Motor neuron (in vitro differentiated cells): ENCODE data around the gene IL10RB. TPM values are rescaled to one million over a fixed set of nuclear protein-coding genes. Genes with fewer than 3 reads are reported as not detected.

ENCODE experiments used
- ATAC-seq, 8 experiments: fragments of 200-7000 bp; cut with Tn5 transposase; replicated peaks in 6 of 8; 2 replicates each; pipeline ENCODE4 v1.8.0; 2021; ENCODE audit warnings: mild to moderate bottlenecking in 8 of 8, moderate library complexity in 8 of 8
- H3K27ac ChIP-seq, 2 donors: fragments of 250-450 bp; sonication (Bioruptor Pico); 2 replicates each; pipeline ENCODE4 v1.9.0; 2021; ENCODE audit warnings: antibody characterized with exemption in 2 of 2, mild to moderate bottlenecking in 2 of 2, moderate library complexity in 1 of 2
- H3K4me1 ChIP-seq, 2 donors: fragments of 250-450 bp; sonication (Bioruptor Pico); replicated peaks in 1 of 2; 2 replicates each; pipeline ENCODE4 v1.6.1; 2021; ENCODE audit warnings: antibody characterized with exemption in 2 of 2, mild to moderate bottlenecking in 2 of 2, moderate library complexity in 1 of 2
- H3K4me3 ChIP-seq, 5 donors: fragments of 250-450 bp; sonication (Bioruptor Pico); 2 replicates each; pipeline ENCODE4 v1.9.0; 2021; ENCODE audit warnings: antibody characterized with exemption in 5 of 5, mild to moderate bottlenecking in 5 of 5, moderate library complexity in 4 of 5
- WGBS, 10 experiments: fragments of 450-650 bp; shearing (Covaris generic); methylation state at CpG; one replicate each; pipeline ENCODE4 v1.0.0; 2022; 5-methylcytosine and 5-hydroxymethylcytosine counted together
- in situ Hi-C, 9 experiments: fragments of 400-800 bp; cut with MboI; loops; one replicate each; pipeline ENCODE4 v1.15.0; 2021; ENCODE audit warnings: low sequenced_read_pairs in 9 of 9, low pct_unique_long_range_greater_than_20kb in 2 of 9; ENCODE audit not compliant: unreplicated experiment in 9 of 9
- total RNA-seq, 8 experiments: library from RNA; unstranded; fragments of 300-600 nt; gene quantifications; 2 replicates each; pipeline versions ENCODE4 v1.2.3 to v1.2.4, GENCODE V29; 2022

The IL10RB gene
- total RNA-seq, 8 experiments from 2014 or later = 4.1 to 17.8 (median 9.7) TPM

DNA sequence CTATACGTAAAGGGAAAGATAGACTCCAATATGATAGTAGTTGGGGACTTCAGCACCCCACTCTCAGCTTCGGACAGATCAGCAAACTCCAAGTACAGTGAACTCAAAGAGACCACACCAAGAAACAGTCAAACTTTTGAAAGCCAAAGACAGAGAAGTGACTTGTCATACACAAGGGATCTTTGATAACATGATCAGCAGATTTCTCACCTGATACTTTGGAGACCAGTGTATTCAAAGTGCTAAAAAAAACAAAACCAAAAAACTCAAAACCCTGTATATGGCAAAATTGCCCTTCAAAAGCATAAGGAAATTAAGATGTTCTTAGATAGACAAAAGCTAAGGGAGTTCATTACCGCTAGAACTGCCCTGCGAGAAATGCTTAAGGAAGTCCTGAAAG is 68.0 kb downstream of the IL10RB start:
- in situ Hi-C loops = no loop called here
- Histone ChIP-seq H3K4me3 (no peak overlapping the region), H3K27ac (no peak overlapping the region), H3K4me1 (no peaks in the 10 kb centered on the region)
- ATAC-seq = no peak
- WGBS, 10 experiments = 63 to 100% (median 86%) methylated on average over 1 to 4 of the region's 4 CpGs; no CpG with 5 or more reads in 1 of the 10 experiments

DNA sequence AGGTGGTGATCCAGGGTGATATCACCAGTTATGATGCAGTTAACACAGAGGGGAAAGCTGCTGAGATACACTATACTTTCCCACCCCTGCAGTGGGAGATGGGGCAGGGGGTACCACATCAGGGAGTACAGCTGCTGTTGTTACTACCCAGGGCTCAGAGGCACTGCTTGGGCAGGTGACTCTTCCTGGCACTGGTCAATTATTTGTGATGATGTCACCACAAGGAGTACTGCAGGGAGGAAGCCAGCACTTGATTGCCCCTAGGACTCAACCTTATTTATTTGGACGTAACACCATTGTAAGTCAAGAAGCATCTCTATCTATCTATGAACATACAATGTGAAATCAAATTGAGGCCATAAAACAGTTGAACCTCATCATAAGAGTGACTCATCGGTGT is 68.7 kb downstream of the IL10RB start:
- Histone ChIP-seq H3K27ac (no peak overlapping the region), H3K4me1 (no peaks in the 10 kb centered on the region), H3K4me3 (no peak overlapping the region)
- ATAC-seq = peak in 1 of 8 experiments; percentile 27
- in situ Hi-C loops = no loop called here
- WGBS, 10 experiments = 46 to 100% (median 100%) methylated on average over 1 to 2 of the region's 2 CpGs; no CpG with 5 or more reads in 1 of the 10 experiments

DNA sequence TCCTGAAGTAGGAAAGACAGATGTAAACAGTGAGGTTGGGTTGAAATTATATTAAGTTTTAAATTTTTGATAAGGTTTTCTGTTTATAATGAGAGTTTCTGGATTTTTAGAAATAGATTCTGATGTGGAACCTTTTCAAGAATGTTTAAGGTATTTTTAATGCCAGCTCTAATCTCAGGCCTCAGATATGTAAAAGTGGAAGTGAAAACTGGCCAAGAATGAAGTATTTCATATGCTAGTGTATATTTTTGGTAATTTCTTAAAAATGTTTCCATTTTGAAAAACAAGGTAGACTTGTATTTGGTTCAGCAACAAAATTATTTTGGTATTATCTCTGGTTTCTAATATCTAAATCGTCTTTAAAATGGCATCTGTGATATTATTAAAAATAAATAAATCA is 73.0 kb downstream of the IL10RB start:
- whole genome bisulfite sequencing, 10 experiments = 93 to 100% (median 100%) methylated on average over 1 of the region's 1 CpG; no CpG with 5 or more reads in 1 of the 10 experiments

DNA sequence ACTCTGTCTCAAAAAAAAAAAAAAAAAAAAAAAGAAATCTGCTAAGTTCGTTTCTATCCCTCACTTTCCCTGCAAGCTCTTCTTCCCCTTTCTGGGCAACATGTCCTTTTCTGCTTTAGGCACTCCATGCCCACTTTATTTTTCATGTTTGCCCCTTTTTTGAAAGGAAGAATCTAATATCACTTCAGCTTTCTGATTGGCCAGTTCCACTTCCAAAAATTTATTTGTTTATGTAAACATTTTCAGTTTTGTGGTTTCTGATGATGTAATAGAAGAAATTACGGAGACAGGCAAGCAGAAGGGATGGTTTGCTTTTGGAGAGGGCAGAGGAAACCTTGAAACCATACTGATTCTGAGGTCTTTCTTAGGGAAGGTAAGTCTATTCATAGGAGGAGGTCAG is 73.8 kb downstream of the IL10RB start:
- no peak overlapping the region for H3K4me3 ChIP-seq
- H3K27ac ChIP-seq = no peak overlapping the region
- in situ Hi-C loops = no loop called here
- no peaks in the 10 kb centered on the region for H3K4me1 ChIP-seq
- 25 to 100% (median 75%) methylated on average over 1 to 2 of the region's 2 CpGs; no CpG with 5 or more reads in 1 of the 10 experiments for WGBS, 10 experiments
- no peak for ATAC-seq

More for the DNA sequence above, 73.0 kb downstream of the IL10RB start:
- Histone ChIP-seq H3K4me1 (no peaks in the 10 kb centered on the region), H3K4me3 (no peak overlapping the region), H3K27ac (no peak overlapping the region)
- no peak for ATAC-seq
- in situ Hi-C loops = no loop called here

DNA sequence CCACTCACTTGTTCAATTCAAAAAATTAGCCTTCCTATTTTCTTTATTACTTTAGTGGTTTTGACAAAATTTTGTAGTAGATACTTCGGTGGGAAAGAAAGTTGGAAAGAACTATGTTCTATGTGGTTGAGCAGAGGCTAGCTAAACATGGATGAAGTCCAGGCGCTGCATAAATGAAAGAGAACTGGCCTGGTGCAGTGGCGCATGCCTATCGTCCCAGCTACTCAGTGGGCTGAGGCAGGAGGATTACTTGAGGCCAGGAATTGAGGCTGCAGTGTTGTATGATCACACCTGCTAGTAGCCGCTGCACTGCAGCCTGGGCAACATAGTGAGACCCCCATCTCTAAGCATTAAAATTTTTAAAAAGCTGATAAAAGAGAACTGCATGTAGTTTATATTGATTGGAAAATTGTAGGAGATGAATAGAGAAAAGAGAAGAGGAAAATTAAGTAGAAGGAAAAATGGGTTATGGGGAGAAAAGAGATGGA is 79.6 kb downstream of the IL10RB start:
- H3K27ac ChIP-seq = no peak overlapping the region
- no peak for ATAC-seq
- in situ Hi-C loops = no loop called here
- whole genome bisulfite sequencing, 10 experiments = 94 to 100% (median 98%) methylated on average over 1 to 5 of the region's 5 CpGs
- H3K4me3 ChIP-seq = no peak overlapping the region
- no peaks in the 10 kb centered on the region for H3K4me1 ChIP-seq

Other genes starting within 250 kb of the IL10RB start
- gene OLIG2, start 240.4 kb upstream of the IL10RB start, total RNA-seq = 10 to 100 TPM in 1 of 8 experiments, 1 to 10 TPM in 3, under 1 TPM in 3, not detected in 1; 0.18 to 10.1 (median 8.4) TPM
- gene OLIG1, start 196.2 kb upstream of the IL10RB start, total RNA-seq = 1 to 10 TPM in 5 of 8 experiments, under 1 TPM in 1, not detected in 2; 0.17 to 3.4 (median 2.1) TPM
- gene IFNAR2, start 36.4 kb upstream of the IL10RB start, total RNA-seq = 10 to 100 TPM in 1 of 8 experiments, 1 to 10 TPM in 7; 4.4 to 12.4 (median 7.3) TPM
- gene IFNAR1, start 58.6 kb downstream of the IL10RB start, total RNA-seq = 10 to 100 TPM; 13.9 to 49.0 (median 17.4) TPM
- gene IFNGR2, start 137.0 kb downstream of the IL10RB start, total RNA-seq = 10 to 100 TPM; 21.4 to 58.1 (median 31.9) TPM
- 10 to 100 TPM; 18.5 to 57.6 (median 31.8) TPM for gene TMEM50B, start 213.6 kb downstream of the IL10RB start, total RNA-seq
- 1 to 10 TPM; 1.9 to 5.3 (median 2.3) TPM for gene DNAJC28, start 225.3 kb downstream of the IL10RB start, total RNA-seq